ENCODE measurements around the gene ETS2.

DNA sequence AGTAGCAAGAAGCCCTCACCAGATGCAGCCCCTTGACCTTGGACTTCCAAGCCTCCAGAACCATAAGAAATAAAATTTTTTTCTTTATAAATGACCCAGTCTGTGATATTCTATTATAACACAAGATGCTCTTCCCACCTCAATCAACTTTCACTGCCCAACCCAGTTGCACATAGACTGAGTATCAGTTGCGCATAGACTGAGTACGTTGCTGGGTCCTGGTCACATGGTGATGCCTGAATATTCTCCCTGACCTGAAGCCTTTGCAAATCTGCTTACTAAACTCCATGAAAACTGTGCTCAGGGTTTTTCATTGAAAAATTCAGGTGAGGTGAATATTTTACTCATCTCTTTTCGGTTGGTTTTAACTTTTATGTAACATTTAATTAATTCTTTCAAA, 59.2 kb downstream of the ETS2 start:
- TF ChIP-seq, protein P1, sequence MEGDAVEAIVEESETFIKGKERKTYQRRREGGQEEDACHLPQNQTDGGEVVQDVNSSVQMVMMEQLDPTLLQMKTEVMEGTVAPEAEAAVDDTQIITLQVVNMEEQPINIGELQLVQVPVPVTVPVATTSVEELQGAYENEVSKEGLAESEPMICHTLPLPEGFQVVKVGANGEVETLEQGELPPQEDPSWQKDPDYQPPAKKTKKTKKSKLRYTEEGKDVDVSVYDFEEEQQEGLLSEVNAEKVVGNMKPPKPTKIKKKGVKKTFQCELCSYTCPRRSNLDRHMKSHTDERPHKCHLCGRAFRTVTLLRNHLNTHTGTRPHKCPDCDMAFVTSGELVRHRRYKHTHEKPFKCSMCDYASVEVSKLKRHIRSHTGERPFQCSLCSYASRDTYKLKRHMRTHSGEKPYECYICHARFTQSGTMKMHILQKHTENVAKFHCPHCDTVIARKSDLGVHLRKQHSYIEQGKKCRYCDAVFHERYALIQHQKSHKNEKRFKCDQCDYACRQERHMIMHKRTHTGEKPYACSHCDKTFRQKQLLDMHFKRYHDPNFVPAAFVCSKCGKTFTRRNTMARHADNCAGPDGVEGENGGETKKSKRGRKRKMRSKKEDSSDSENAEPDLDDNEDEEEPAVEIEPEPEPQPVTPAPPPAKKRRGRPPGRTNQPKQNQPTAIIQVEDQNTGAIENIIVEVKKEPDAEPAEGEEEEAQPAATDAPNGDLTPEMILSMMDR (IDR thresholded peaks at IDR 0.05), result no peak
- no peak for TF ChIP-seq EZH2 (IDR thresholded peaks at IDR 0.05; ENCODE audit: borderline replicate concordance, insufficient read depth, low read depth, low read length, poor library complexity, severe bottlenecking)
